ENCODE data around the gene RAB4B.

- TF ChIP-seq BHLHE40 (IDR thresholded peaks at IDR 0.05; ENCODE audit: borderline replicate concordance) (no peak), L3MBTL2 (conservative IDR thresholded peaks at IDR 0.05) (no peak), ELF4 (IDR thresholded peaks at IDR 0.05) (no peak), FOXM1 (IDR thresholded peaks at IDR 0.05; ENCODE audit: borderline replicate concordance) (no peak), HDGF (IDR thresholded peaks at IDR 0.05; ENCODE audit: borderline replicate concordance) (no peak), SP1 (IDR thresholded peaks at IDR 0.05) (no peak), FOXA1 (IDR thresholded peaks at IDR 0.05) (no peak), NFRKB (IDR thresholded peaks at IDR 0.05) (no peak), ARNT (IDR thresholded peaks at IDR 0.05) (no peak), TARDBP (IDR thresholded peaks at IDR 0.05) (no peak), FOXK2 (IDR thresholded peaks at IDR 0.05) (no peak), LEF1 (IDR thresholded peaks at IDR 0.05; ENCODE audit: borderline replicate concordance) (no peak)
These were observed 35.2 kb upstream of the RAB4B start for GRCh38 chr19:40742886-40743285.

Data from HEK293T (cell line).